Immature natural killer cell (primary cell): ENCODE results near the gene NRROS. TPM values are rescaled to one million over a fixed set of nuclear protein-coding genes. Genes with fewer than 3 reads are reported as not detected.
"Not testable (repeated sequence)": the region's sequence is repeated elsewhere in the genome, so short reads cannot be mapped to it uniquely, and the experiment has no call there.

Experiments
- DNase-seq, 3 donors: peaks; one replicate each; pipeline ENCODE4 v3.0.0; 2022; ENCODE audit warnings: mixed read lengths in 1 of 3
- H3K27ac Mint-ChIP-seq, 6 donors: one replicate each; pipeline ENCODE4 v1.8.0; 2020; ENCODE audit warnings: mixed read lengths in 6 of 6, mild to moderate bottlenecking in 5 of 6, inconsistent platforms in 4 of 6, moderate library complexity in 3 of 6
- H3K27me3 Mint-ChIP-seq, 3 donors: one replicate each; pipeline ENCODE4 v1.8.0; 2020 to 2021; ENCODE audit warnings: low read depth in 3 of 3, mild to moderate bottlenecking in 3 of 3, mixed read lengths in 3 of 3, moderate library complexity in 3 of 3, inconsistent platforms in 1 of 3
- H3K36me3 Mint-ChIP-seq, 3 donors: one replicate each; pipeline ENCODE4 v1.8.0; 2020; ENCODE audit warnings: mixed read lengths in 3 of 3, inconsistent platforms in 2 of 3, mild to moderate bottlenecking in 2 of 3
- H3K4me1 Mint-ChIP-seq, 2 donors: one replicate each; pipeline ENCODE4 v1.8.0; 2020; ENCODE audit warnings: inconsistent platforms in 2 of 2, mild to moderate bottlenecking in 2 of 2, mixed read lengths in 2 of 2, moderate library complexity in 1 of 2
- H3K4me3 Mint-ChIP-seq, 5 donors: one replicate each; pipeline ENCODE4 v1.8.0; 2020; ENCODE audit warnings: mild to moderate bottlenecking in 5 of 5, mixed read lengths in 5 of 5, inconsistent platforms in 3 of 5, moderate library complexity in 3 of 5
- H3K9me3 Mint-ChIP-seq, 6 donors: one replicate each; pipeline ENCODE4 v1.8.0; 2020; ENCODE audit warnings: mild to moderate bottlenecking in 6 of 6, mixed read lengths in 6 of 6, inconsistent platforms in 4 of 6, moderate library complexity in 3 of 6
- polyA plus RNA-seq, 3 donors: library from polyadenylated mRNA; unstranded; fragments of 300-500 nt; fragmentation: Illumina TruSeq; gene quantifications; one replicate each; pipeline ENCODE4 v1.2.3, GENCODE V29; 2021

Gene NRROS
- polyA plus RNA-seq, 3 donors from 2014 or later, result 6.3 to 14.1 (median 8.0) TPM

GRCh38 chr3:196615234-196615633 lies 24.3 kb upstream of the NRROS start:
- not testable (repeated sequence) for DNase-seq, H3K27me3 Mint-ChIP-seq, H3K9me3 Mint-ChIP-seq, H3K27ac Mint-ChIP-seq, H3K36me3 Mint-ChIP-seq, H3K4me3 Mint-ChIP-seq
- peaks cover 38 to 51% of the 10 kb centered on the region in 2 donors for H3K4me1 Mint-ChIP-seq

- H3K27ac Mint-ChIP-seq, result no peak overlapping the region
- DNase-seq, result no peak
- no peaks in the 10 kb centered on the region for H3K9me3 Mint-ChIP-seq
- H3K4me3 Mint-ChIP-seq, result no peak overlapping the region
- H3K4me1 Mint-ChIP-seq, result peaks cover 24 to 37% of the 10 kb centered on the region in 2 donors
- H3K27me3 Mint-ChIP-seq, result peaks cover 2 to 3% (median 2%) of the 10 kb centered on the region in 3 donors
- H3K36me3 Mint-ChIP-seq, result no peaks in the 10 kb centered on the region
Observed at GRCh38 chr3:196617256-196617655, 22.2 kb upstream of the NRROS start.

DNA sequence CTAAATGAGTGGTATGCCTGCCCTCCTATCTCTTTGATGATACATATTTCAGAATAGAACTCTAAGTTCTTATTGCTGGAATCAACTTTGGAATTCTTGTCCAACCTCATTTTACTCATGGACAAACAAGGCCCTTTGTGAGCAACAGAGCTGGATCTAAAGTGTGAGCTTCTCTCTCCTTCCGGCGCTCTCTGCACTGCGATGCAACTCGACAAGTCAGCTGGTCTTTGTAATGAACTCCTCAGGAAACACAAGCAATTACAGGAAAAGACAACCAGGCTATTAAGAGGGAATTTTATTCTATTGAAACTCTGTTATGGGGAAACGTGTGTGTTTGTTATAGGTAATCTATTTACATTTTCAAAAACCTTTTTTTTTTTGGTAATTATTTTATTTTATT lies 20.3 kb upstream of the NRROS start:
- H3K4me1 Mint-ChIP-seq, result peaks cover 10 to 21% of the 10 kb centered on the region in 2 donors
- H3K9me3 Mint-ChIP-seq, result no peaks in the 10 kb centered on the region
- no peak for DNase-seq
- H3K4me3 Mint-ChIP-seq, result no peak overlapping the region
- H3K27me3 Mint-ChIP-seq, result peaks cover 0 to 1% (median 0%) of the 10 kb centered on the region in 3 donors
- peak overlapping the region in 4 of 6 donors; percentile 9 to 71 (median 45) for H3K27ac Mint-ChIP-seq
- no peaks in the 10 kb centered on the region for H3K36me3 Mint-ChIP-seq

- not testable (repeated sequence) for H3K27me3 Mint-ChIP-seq, H3K4me3 Mint-ChIP-seq, H3K36me3 Mint-ChIP-seq, H3K9me3 Mint-ChIP-seq, DNase-seq
- Mint-ChIP-seq H3K4me1 (peaks cover 14 to 25% of the 10 kb centered on the region in 2 donors), H3K27ac (peak overlapping the region in 1 of 6 donors; percentile 74)
Observed at GRCh38 chr3:196619627-196620026, 19.9 kb upstream of the NRROS start.

DNA sequence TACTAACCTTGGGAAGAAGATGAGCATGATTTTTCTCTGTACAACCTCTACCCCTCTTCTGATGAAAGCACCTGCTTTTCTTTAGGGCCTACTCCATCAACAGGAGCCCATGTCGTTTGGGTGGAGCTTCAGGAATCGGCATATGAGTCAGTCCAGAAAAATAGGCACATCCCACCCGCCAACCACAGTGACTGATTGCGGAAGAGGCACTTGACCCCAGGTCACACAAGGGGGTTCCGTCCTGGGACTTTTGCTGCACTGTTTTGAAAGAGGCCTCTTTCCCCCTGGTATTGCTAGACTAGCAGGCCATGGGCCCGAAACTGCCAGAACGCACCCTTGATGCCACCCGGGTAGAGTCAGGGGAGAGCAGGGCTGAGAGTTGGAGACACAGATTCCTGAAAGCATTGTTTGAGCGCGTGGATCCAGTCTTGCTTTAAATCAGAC lies 19.3 kb upstream of the NRROS start:
- Mint-ChIP-seq H3K9me3 (no peaks in the 10 kb centered on the region), H3K4me1 (peaks cover 20 to 31% of the 10 kb centered on the region in 2 donors), H3K27ac (peak overlapping the region in 4 of 6 donors; percentile 9 to 74 (median 62)), H3K4me3 (peak overlapping the region in 1 of 5 donors; percentile 49), H3K27me3 (peaks cover 0 to 1% (median 0%) of the 10 kb centered on the region in 3 donors), H3K36me3 (peaks cover 0 to 4% (median 0%) of the 10 kb centered on the region in 3 donors)
- no peak for DNase-seq

DNA sequence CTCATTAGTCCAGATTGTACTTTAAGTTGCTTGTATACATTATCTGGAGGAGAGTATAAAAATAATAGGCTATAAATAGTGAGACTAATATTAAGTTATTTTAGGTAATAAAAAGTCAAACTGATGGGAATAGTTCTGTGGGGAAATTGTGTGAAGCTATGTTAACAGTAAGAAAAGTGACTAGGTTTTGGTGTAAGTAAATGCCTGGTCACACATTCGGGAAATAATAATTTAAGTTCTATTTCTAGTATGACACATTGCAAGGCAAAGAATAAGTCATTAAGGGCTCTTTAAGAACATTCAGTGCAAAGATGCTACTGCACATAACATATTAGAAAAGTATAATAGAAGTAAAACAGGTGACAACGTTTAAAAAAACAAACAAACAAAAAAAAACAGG lies 18.8 kb upstream of the NRROS start:
- H3K27ac Mint-ChIP-seq, result peak overlapping the region in 2 of 6 donors; percentile 9 to 53
- H3K4me1 Mint-ChIP-seq, result peaks cover 23 to 36% of the 10 kb centered on the region in 2 donors
- H3K27me3 Mint-ChIP-seq, result peaks cover 0 to 2% (median 1%) of the 10 kb centered on the region in 3 donors
- H3K4me3 Mint-ChIP-seq, result peak overlapping the region in 1 of 5 donors; percentile 25
- H3K9me3 Mint-ChIP-seq, result no peaks in the 10 kb centered on the region
- peaks cover 0 to 4% (median 0%) of the 10 kb centered on the region in 3 donors for H3K36me3 Mint-ChIP-seq
- no peak for DNase-seq

DNA sequence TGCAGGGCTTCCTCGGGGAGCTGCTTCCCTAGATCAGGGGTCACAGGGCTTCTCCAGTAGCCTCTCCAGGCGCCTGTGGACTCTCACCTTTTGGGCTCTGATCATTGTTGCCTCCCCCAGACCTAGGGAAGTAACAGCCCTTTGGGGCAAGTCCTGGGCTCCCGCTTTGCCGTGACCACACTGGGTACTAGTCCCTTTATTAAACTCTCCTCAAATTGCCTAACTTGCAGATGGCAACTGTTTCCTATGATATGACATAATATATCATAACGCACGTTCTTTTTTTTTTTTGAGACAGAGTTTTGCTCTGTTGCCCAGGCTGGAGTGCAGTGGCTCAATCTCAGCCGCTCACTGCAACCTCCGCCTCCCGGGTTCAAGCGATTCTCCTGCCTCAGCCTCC lies 17.9 kb upstream of the NRROS start:
- H3K36me3 Mint-ChIP-seq, result peaks cover 0 to 4% (median 0%) of the 10 kb centered on the region in 3 donors
- peaks cover 0 to 2% (median 1%) of the 10 kb centered on the region in 3 donors for H3K27me3 Mint-ChIP-seq
- H3K9me3 Mint-ChIP-seq, result no peaks in the 10 kb centered on the region
- H3K4me3 Mint-ChIP-seq, result no peak overlapping the region
- no peak for DNase-seq
- H3K4me1 Mint-ChIP-seq, result peaks cover 27 to 41% of the 10 kb centered on the region in 2 donors
- no peak overlapping the region for H3K27ac Mint-ChIP-seq

- H3K27ac Mint-ChIP-seq, result peak overlapping the region; percentile 65 to 92 (median 79)
- H3K4me1 Mint-ChIP-seq, result peaks cover 35 to 44% of the 10 kb centered on the region in 2 donors
- DNase-seq, result peak; percentile 46 to 55 (median 46)
- peaks cover 0 to 4% (median 0%) of the 10 kb centered on the region in 3 donors for H3K36me3 Mint-ChIP-seq
- H3K9me3 Mint-ChIP-seq, result no peaks in the 10 kb centered on the region
- peaks cover 0 to 2% (median 1%) of the 10 kb centered on the region in 3 donors for H3K27me3 Mint-ChIP-seq
- H3K4me3 Mint-ChIP-seq, result peak overlapping the region; percentile 74 to 82 (median 78)
Observed at GRCh38 chr3:196624067-196624790, 15.3 kb upstream of the NRROS start.

DNA sequence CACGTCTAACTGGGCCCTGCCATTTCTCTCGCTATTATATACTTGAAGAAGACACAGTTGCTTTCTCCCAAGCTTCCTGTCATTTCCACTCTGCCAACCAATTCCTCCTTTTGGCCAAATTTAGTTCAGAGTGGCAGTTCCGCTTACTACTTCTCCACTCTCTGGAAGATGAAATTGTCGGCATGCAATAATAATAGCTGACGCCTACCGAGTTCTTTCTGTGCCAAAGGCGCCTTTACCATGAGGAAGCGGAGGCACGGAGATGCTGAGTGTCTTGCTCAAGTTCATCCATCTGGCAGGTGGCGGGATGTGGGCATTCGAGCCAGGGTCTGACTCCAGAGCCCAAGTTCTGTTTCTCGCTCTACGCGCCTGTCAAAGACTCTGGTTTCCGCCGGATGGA lies 14.6 kb upstream of the NRROS start:
- H3K36me3 Mint-ChIP-seq, result peaks cover 0 to 4% (median 0%) of the 10 kb centered on the region in 3 donors
- peak overlapping the region; percentile 74 to 82 (median 78) for H3K4me3 Mint-ChIP-seq
- H3K4me1 Mint-ChIP-seq, result peaks cover 42 to 47% of the 10 kb centered on the region in 2 donors
- H3K9me3 Mint-ChIP-seq, result no peaks in the 10 kb centered on the region
- DNase-seq, result no peak
- peaks cover 1 to 4% (median 2%) of the 10 kb centered on the region in 3 donors for H3K27me3 Mint-ChIP-seq
- H3K27ac Mint-ChIP-seq, result peak overlapping the region in 4 of 6 donors; percentile 65 to 92 (median 82)

DNA sequence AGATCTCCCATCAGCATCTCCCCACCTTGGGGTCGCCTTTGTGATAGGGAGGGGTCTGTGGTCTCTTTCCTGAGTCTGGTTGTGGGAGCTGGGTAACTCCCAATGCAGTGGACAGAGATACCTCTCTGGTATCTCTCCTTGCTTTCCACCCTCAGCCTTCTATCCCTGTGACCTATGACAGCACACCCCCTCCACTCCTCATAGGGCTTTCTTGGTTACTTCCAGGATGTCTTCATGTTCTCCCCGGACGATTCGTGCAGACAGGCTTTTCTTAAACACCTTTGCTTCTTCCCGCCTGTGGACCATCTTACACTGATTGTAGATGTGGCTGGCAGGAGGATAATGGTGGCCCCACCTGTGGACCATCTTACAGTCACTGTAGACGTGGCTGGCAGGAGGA lies 14.2 kb upstream of the NRROS start:
- Mint-ChIP-seq H3K27ac (peak overlapping the region in 1 of 6 donors; percentile 15), H3K27me3 (peaks cover 1 to 5% (median 4%) of the 10 kb centered on the region in 3 donors), H3K36me3 (peaks cover 0 to 4% (median 0%) of the 10 kb centered on the region in 3 donors), H3K9me3 (no peaks in the 10 kb centered on the region), H3K4me3 (peak overlapping the region in 4 of 5 donors; percentile 10 to 82 (median 71)), H3K4me1 (peaks cover 42 to 47% of the 10 kb centered on the region in 2 donors)
- no peak for DNase-seq

- no peak overlapping the region for H3K4me3 Mint-ChIP-seq
- peaks cover 0 to 4% (median 0%) of the 10 kb centered on the region in 3 donors for H3K36me3 Mint-ChIP-seq
- H3K9me3 Mint-ChIP-seq, result no peaks in the 10 kb centered on the region
- peaks cover 9 to 16% (median 13%) of the 10 kb centered on the region in 3 donors for H3K27me3 Mint-ChIP-seq
- DNase-seq, result no peak
- H3K27ac Mint-ChIP-seq, result no peak overlapping the region
- peaks cover 61 to 65% of the 10 kb centered on the region in 2 donors for H3K4me1 Mint-ChIP-seq
Observed at GRCh38 chr3:196627918-196628231, 11.6 kb upstream of the NRROS start.

GRCh38 chr3:196629228-196629627 lies 10.3 kb upstream of the NRROS start:
- Mint-ChIP-seq H3K9me3 (no peaks in the 10 kb centered on the region), H3K27ac (peak overlapping the region; percentile 51 to 97 (median 96)), H3K27me3 (peaks cover 7 to 19% (median 14%) of the 10 kb centered on the region in 3 donors), H3K4me3 (peak overlapping the region; percentile 56 to 76 (median 63)), H3K4me1 (peaks cover 71 to 75% of the 10 kb centered on the region in 2 donors), H3K36me3 (peaks cover 0 to 4% (median 0%) of the 10 kb centered on the region in 3 donors)
- no peak for DNase-seq

DNA sequence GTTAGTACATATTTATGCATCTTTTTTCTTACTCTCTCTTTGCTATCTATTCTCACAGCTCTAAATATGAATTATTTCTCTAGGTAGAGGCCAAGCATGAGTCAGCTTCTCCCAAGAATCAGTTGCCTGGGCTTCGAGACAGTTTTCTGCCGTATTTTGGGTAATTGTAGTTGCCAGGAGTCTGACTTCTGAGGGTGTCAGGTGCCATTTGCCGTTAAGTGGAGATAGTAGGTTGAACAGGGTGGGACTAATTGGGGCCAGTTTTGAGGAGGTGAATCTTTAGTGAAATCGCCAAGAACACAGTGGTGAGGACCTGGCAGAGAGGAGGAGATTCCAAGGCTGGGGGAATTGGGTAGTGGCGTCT lies 7.8 kb upstream of the NRROS start:
- Mint-ChIP-seq H3K27ac (peak overlapping the region; percentile 93 to 97 (median 96)), H3K4me3 (peak overlapping the region; percentile 74 to 98 (median 85)), H3K9me3 (no peaks in the 10 kb centered on the region), H3K27me3 (peaks cover 9 to 24% (median 13%) of the 10 kb centered on the region in 3 donors), H3K36me3 (peaks cover 0 to 3% (median 0%) of the 10 kb centered on the region in 3 donors), H3K4me1 (peaks cover 77 to 78% of the 10 kb centered on the region in 2 donors)
- no peak for DNase-seq

DNA sequence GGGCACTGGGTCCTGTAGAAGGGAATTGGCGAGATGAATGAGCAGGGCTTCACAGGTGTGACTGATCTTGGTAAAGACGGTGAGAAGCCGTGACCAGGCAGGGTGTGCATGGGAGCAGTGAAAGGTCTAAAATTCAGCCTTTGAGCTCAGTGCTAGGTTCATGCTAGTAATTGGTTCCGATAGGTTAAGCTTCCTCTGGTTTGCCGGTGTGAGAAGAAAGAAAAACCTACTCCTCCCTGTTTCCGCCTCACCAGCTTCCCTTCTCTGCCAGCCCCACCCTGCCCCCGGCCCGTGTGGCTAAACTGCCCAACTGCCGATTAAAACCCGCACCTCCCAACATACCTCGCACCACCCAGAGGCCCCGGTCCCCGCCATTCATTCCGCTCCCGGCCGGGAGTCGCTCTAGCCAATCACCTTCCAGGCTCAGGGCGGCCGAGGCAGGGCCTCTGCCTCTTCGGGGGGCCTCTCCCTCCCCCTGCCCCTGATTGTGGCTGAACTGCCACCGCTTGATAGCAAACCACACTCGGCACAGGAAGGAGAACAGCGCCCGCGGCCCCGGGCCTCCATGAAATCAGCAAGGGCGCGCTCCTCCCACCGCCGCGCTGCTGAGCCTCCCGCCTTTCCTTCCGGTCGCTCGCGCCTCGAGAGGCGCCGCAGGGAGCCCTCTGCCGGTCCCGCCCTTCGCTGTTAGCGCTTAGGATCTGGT lies 7.3 kb upstream of the NRROS start:
- Mint-ChIP-seq H3K4me1 (peaks cover 82% of the 10 kb centered on the region in 2 donors), H3K27me3 (peaks cover 9 to 24% (median 13%) of the 10 kb centered on the region in 3 donors), H3K4me3 (peak overlapping the region; percentile 74 to 98 (median 85)), H3K36me3 (peaks cover 0 to 3% (median 0%) of the 10 kb centered on the region in 3 donors), H3K9me3 (no peaks in the 10 kb centered on the region), H3K27ac (peak overlapping the region; percentile 93 to 97 (median 96))
- DNase-seq, result peak; percentile 97 to 98 (median 98)
